HCEC 1CT (cell line): ENCODE data around the gene ERFE.
"Not testable (repeated sequence)": the region's sequence is repeated elsewhere in the genome, so short reads cannot be mapped to it uniquely, and the experiment has no call there.

ENCODE experiments used
- DNase-seq: peaks from one replicate; pipeline ENCODE4 v3.0.0-alpha.2; 2017

The ERFE gene

GRCh38 chr2:238158509-238159070 is at the start of gene ERFE:
TSS of gene ERFE (plus strand) at chr2:238158970. CDS start at chr2:238159008, 38 bp downstream.
- DNase-seq: peak; percentile 22

GRCh38 chr2:238113611-238114010 is 45.2 kb upstream of the ERFE start:
- no peak for DNase-seq

GRCh38 chr2:238114331-238114841 is 44.4 kb upstream of the ERFE start:
- DNase-seq: no peak

GRCh38 chr2:238114851-238115660 is 43.7 kb upstream of the ERFE start:
- no peak for DNase-seq

GRCh38 chr2:238115709-238116108 is 43.1 kb upstream of the ERFE start:
- not testable (repeated sequence) for DNase-seq

GRCh38 chr2:238116298-238117198 is 42.2 kb upstream of the ERFE start:
- no peak for DNase-seq

- peak; percentile 8 for DNase-seq
Measured at GRCh38 chr2:238117199-238118154, 41.3 kb upstream of the ERFE start.

GRCh38 chr2:238119756-238120462 is 38.9 kb upstream of the ERFE start:
- DNase-seq: no peak

- DNase-seq: no peak
Measured at GRCh38 chr2:238120463-238121298, 38.1 kb upstream of the ERFE start.

- DNase-seq: no peak
Measured at GRCh38 chr2:238121511-238122286, 37.1 kb upstream of the ERFE start.

- no peak for DNase-seq
Measured at GRCh38 chr2:238122287-238123217, 36.2 kb upstream of the ERFE start.

- DNase-seq: no peak
Measured at GRCh38 chr2:238123218-238123971, 35.4 kb upstream of the ERFE start.

GRCh38 chr2:238123991-238124470 is 34.7 kb upstream of the ERFE start:
- no peak for DNase-seq

- DNase-seq: no peak
Measured at GRCh38 chr2:238124488-238125126, 34.2 kb upstream of the ERFE start.

- DNase-seq: no peak
Measured at GRCh38 chr2:238125127-238125885, 33.5 kb upstream of the ERFE start.

GRCh38 chr2:238126338-238126737 is 32.4 kb upstream of the ERFE start:
- no peak for DNase-seq
